Stomach (tissue), 9 donors: Measurements from ENCODE around the gene LRRC4C. TPM values are rescaled to one million over a fixed set of nuclear protein-coding genes. Genes with fewer than 3 reads are reported as not detected.

ENCODE experiments used
- DNase-seq, 2 donors: peaks; one replicate each; pipeline versions ENCODE4 v3.0.0 to v3.0.0-alpha.2; 2013 to 2019
- H3K27ac ChIP-seq, 5 donors: fragments of 200-600 bp in 4 of 5; sonication (generic) in 4 of 5; one replicate each; pipeline ENCODE4 v1.5.1; 2013 to 2019; ENCODE audit warnings: mild to moderate bottlenecking in 1 of 5, moderate library complexity in 1 of 5
- H3K27me3 ChIP-seq, 3 donors: fragments of 200-600 bp; sonication (generic); one replicate each; pipeline ENCODE4 v1.5.1; 2017 to 2019; ENCODE audit warnings: mixed run types in 1 of 3
- H3K36me3 ChIP-seq, 4 donors: fragments of 200-600 bp; sonication (generic); 1 replicate in 3 of 4; 2 replicates in 1 of 4; pipeline ENCODE4 v1.5.1; 2016 to 2019
- H3K4me1 ChIP-seq, 4 donors: fragments of 200-600 bp; sonication (generic); one replicate each; pipeline ENCODE4 v1.5.1; 2016 to 2019
- H3K4me3 ChIP-seq, 4 donors: fragments of 200-600 bp; sonication (generic) in 3 of 4; one replicate each; pipeline ENCODE4 v1.5.1; 2016 to 2019; ENCODE audit warnings: mild to moderate bottlenecking in 1 of 4
- H3K9me3 ChIP-seq, 4 donors: fragments of 200-600 bp; sonication (generic); one replicate each; pipeline ENCODE4 v1.5.1; 2016 to 2019
- CTCF ChIP-seq, 7 experiments: fragments of 450-650 bp in 4 of 7; fragments of 200-600 bp in 3 of 7; sonication (generic) in 3 of 7; IDR thresholded peaks; one replicate each; pipeline ENCODE4 v1.5.1; 2016 to 2019; ENCODE audit warnings: antibody characterized with exemption in 7 of 7, control low read depth in 2 of 7, mild to moderate bottlenecking in 1 of 7
- EP300 ChIP-seq: sonication (generic); formaldehyde crosslinking; IDR thresholded peaks from one replicate; pipeline ENCODE4 v1.6.1; 2017; ENCODE audit warnings: antibody characterized with exemption
- POLR2A ChIP-seq, 4 donors: fragments of 450-650 bp; IDR thresholded peaks; one replicate each; pipeline ENCODE4 v1.6.1; 2016; ENCODE audit warnings: antibody characterized with exemption in 4 of 4, control low read depth in 2 of 4, mild to moderate bottlenecking in 1 of 4, moderate library complexity in 1 of 4
- POLR2AphosphoS5 ChIP-seq, 3 donors: sonication (generic); formaldehyde crosslinking; IDR thresholded peaks; one replicate each; pipeline ENCODE4 v1.6.1; 2016; ENCODE audit warnings: antibody characterized with exemption in 3 of 3
- WGBS, 5 donors: extraction: QIAGEN DNeasy Blood & Tissue Kit in 3 of 5; methylation state at CpG; one replicate each; pipeline versions ENCODE4 v1.1.5 to v1.1.7; 2013 to 2018; 5-methylcytosine and 5-hydroxymethylcytosine counted together
- intact Hi-C: fragments of 100-400 bp; cut with DNase I; formaldehyde crosslinking; loops from one replicate; pipeline ENCODE4 v1.15.1; 2023; ENCODE audit warnings: low total_unique reads
- polyA plus RNA-seq, 3 donors: library from polyadenylated mRNA; stranded (reverse); fragments of 200-250 nt; gene quantifications; one replicate each; pipeline ENCODE4 v1.2.3, GENCODE V29; 2013
- total RNA-seq, 5 donors: library from RNA; depleted of rRNA; stranded (reverse); fragments of >200 nt; gene quantifications; one replicate each; pipeline versions ENCODE4 v1.1.0 to v1.2.3, GENCODE V29; 2014 to 2016
- donor health status: healthy with polysubstance abuse.
- donor health status: Bipolar disorder and iron deficiency.
- donor health status: healthy.

LRRC4C gene
- total and polyA plus RNA-seq, 8 donors = 0.31 to 3.3 (median 0.45) TPM; not detected in 4

- H3K27me3 ChIP-seq = no peaks in the 10 kb centered on the region
- intact Hi-C loops = no loop called here
- no peak overlapping the region for H3K27ac ChIP-seq
- no peak for DNase-seq
- H3K9me3 ChIP-seq = no peaks in the 10 kb centered on the region
- H3K4me1 ChIP-seq = no peaks in the 10 kb centered on the region
- TF ChIP-seq POLR2A (IDR thresholded peaks at IDR 0.05) (no peak), POLR2AphosphoS5 (IDR thresholded peaks at IDR 0.05) (no peak), CTCF (IDR thresholded peaks at IDR 0.05) (no peak), EP300 (no peak)
- WGBS, 5 donors = 85 to 97% (median 94%) methylated on average over 1 of the region's 1 CpG
- no peaks in the 10 kb centered on the region for H3K36me3 ChIP-seq
- no peak overlapping the region for H3K4me3 ChIP-seq
These were observed 618.2 kb downstream of the LRRC4C start for GRCh38 chr11:40841231-40841630.

DNA sequence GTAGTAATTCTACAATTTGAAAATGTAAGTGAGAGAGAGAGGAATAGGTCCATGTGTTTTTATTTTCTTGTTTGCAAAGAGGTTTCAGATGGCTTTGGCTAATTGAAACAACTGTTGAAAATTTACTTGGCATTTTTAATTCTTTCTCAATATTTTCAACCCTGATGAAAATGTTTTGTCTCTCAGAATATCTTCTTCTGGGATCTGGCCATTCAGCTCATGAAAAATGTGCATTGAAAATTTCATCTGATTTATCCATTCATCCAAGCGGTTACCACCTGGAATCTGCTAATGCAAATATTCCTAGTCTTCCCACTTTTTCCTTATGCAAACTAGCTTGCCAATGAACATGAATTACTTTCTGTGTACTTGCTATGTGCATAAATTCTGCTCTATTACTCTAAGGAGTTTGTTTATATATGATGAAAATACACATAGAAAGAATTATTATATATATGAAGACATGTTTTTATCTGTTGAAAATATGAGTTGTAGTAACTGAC lies 621.2 kb downstream of the LRRC4C start:
- TF ChIP-seq CTCF (IDR thresholded peaks at IDR 0.05) (no peak), POLR2A (IDR thresholded peaks at IDR 0.05) (no peak), EP300 (no peak), POLR2AphosphoS5 (IDR thresholded peaks at IDR 0.05) (no peak)
- WGBS, 5 donors = 91 to 96% (median 94%) methylated on average over 1 of the region's 1 CpG
- intact Hi-C loops = no loop called here

DNA sequence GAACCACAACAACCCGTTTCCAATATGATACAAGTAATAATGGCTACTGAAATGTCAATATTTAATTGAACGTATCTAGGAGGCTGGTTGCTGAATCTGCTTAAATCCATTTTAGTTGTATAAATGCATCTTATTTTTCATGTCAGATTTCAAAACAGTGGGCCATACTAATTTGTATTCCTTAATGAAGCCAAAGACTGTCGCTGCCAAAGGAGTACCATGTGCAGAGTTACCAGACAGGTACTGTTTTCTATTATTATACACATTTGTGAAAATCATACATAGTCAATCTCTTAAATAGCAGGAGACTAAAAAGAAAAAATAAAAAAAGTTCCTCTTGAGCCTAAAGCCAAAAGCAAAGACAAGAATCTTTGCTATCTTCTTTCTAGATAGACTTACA lies 632.3 kb downstream of the LRRC4C start:
- no peak for TF ChIP-seq POLR2AphosphoS5 (IDR thresholded peaks at IDR 0.05)
- no peak for TF ChIP-seq POLR2A (IDR thresholded peaks at IDR 0.05)
- TF ChIP-seq CTCF (IDR thresholded peaks at IDR 0.05) = no peak
- no peak for TF ChIP-seq EP300

More for the DNA sequence above, 621.2 kb downstream of the LRRC4C start:
- DNase-seq = no peak
- no peak overlapping the region for H3K4me3 ChIP-seq
- no peaks in the 10 kb centered on the region for H3K36me3 ChIP-seq
- no peaks in the 10 kb centered on the region for H3K4me1 ChIP-seq
- H3K9me3 ChIP-seq = no peaks in the 10 kb centered on the region
- no peak overlapping the region for H3K27ac ChIP-seq
- no peaks in the 10 kb centered on the region for H3K27me3 ChIP-seq

GRCh38 chr11:40826601-40827000 lies 632.9 kb downstream of the LRRC4C start:
- H3K9me3 ChIP-seq = no peaks in the 10 kb centered on the region
- H3K36me3 ChIP-seq = no peaks in the 10 kb centered on the region
- H3K27me3 ChIP-seq = no peaks in the 10 kb centered on the region
- DNase-seq = no peak
- H3K4me1 ChIP-seq = no peaks in the 10 kb centered on the region
- 85 to 95% (median 94%) methylated on average over 2 of the region's 2 CpGs for WGBS, 5 donors
- intact Hi-C loops = no loop called here
- H3K27ac ChIP-seq = no peak overlapping the region
- H3K4me3 ChIP-seq = no peak overlapping the region
- no peak for TF ChIP-seq CTCF (IDR thresholded peaks at IDR 0.05)
- no peak for TF ChIP-seq EP300
- no peak for TF ChIP-seq POLR2AphosphoS5 (IDR thresholded peaks at IDR 0.05)
- TF ChIP-seq POLR2A (IDR thresholded peaks at IDR 0.05) = no peak

More for the DNA sequence above, 632.3 kb downstream of the LRRC4C start:
- Histone ChIP-seq H3K27me3 (no peaks in the 10 kb centered on the region), H3K27ac (no peak overlapping the region), H3K4me3 (no peak overlapping the region), H3K36me3 (no peaks in the 10 kb centered on the region), H3K4me1 (no peaks in the 10 kb centered on the region), H3K9me3 (no peaks in the 10 kb centered on the region)
- intact Hi-C loops = no loop called here
- no peak for DNase-seq
- 74 to 80% (median 76%) methylated on average over 3 of the region's 3 CpGs for WGBS, 5 donors
